ENCODE measurements around the gene RGS9.

RGS9 gene

DNA sequence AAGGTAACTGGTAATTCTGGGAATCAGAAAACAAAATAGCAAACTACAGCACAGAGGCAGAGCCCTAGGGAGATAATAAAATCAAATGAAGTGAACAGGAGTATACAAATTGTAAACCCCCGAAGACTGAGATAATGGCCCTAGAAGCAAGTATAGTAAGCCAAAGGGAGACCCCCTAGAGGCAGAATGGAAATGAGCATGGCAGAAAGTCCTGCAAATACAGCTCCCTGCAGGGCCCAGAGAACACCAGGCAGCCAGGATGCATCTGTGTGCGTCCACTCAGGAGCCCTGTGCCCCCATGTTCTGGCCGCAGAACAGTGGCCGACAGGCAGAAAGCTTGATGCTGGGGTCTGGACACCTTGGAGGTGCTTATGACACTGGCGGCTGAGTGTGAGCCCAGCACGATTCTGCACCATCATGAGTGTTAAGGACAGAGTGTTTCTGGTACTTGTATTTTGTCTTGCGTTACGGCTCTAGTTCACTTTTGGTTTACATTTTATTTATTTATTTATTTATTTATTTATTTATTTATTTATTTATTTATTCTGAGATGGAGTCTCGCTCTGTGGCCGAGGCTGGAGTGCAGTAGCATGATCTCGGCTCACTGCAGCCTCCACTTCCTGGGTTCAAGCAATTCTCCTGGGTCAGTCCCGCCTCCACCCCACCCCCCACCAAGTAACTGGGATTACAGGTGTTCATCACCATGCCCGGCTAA is 48.7 kb downstream of the RGS9 start:
- TF ChIP-seq NFRKB (IDR thresholded peaks at IDR 0.05): no peak
- DNase-seq (ENCODE audit: extremely low spot score): no peak
- CTCF ChIA-PET: no interaction called here
- POLR2A ChIA-PET: no interaction called here

DNA sequence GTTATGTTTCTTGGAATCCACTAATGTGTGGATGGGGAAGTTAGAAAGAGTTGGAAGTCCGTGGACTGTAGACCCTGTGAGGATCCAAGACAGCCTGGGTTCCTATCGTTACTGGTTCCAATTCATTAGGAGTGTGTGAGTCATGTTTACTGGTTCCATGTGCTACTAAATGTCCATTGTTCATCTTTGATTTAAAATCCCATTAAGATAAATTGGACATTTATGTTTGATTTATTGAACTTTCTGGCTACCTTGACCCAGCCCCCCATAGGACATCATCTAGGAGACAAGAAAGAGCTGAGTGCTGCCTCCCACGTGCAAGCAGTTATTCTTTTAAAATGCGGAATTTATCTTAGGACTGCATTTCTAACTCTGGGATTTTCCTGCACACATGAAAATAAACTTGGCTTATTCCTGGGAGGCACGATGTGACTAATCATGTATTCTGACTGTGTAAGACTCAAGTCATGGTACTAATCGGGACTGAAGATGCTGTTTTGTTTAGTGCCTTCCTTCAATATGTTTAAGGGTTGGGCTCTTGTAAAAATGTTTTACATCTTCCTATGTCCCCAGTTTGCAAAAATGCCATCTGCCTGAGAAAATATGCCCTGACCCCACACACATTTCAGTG is 53.4 kb downstream of the RGS9 start:
- ChIA-PET POLR2A (no interaction called here), CTCF (no interaction called here)
- no peak for TF ChIP-seq BHLHE40 (IDR thresholded peaks at IDR 0.05; ENCODE audit: borderline replicate concordance)
- no peak for TF ChIP-seq SP1 (IDR thresholded peaks at IDR 0.05)
- no peak for TF ChIP-seq HDGF (IDR thresholded peaks at IDR 0.05; ENCODE audit: borderline replicate concordance)
- TF ChIP-seq FOXK2 (IDR thresholded peaks at IDR 0.05): no peak
- TF ChIP-seq SUZ12 (IDR thresholded peaks at IDR 0.05): no peak
- TF ChIP-seq LEF1 (IDR thresholded peaks at IDR 0.05; ENCODE audit: borderline replicate concordance): no peak
- DNase-seq (ENCODE audit: extremely low spot score): no peak

DNA sequence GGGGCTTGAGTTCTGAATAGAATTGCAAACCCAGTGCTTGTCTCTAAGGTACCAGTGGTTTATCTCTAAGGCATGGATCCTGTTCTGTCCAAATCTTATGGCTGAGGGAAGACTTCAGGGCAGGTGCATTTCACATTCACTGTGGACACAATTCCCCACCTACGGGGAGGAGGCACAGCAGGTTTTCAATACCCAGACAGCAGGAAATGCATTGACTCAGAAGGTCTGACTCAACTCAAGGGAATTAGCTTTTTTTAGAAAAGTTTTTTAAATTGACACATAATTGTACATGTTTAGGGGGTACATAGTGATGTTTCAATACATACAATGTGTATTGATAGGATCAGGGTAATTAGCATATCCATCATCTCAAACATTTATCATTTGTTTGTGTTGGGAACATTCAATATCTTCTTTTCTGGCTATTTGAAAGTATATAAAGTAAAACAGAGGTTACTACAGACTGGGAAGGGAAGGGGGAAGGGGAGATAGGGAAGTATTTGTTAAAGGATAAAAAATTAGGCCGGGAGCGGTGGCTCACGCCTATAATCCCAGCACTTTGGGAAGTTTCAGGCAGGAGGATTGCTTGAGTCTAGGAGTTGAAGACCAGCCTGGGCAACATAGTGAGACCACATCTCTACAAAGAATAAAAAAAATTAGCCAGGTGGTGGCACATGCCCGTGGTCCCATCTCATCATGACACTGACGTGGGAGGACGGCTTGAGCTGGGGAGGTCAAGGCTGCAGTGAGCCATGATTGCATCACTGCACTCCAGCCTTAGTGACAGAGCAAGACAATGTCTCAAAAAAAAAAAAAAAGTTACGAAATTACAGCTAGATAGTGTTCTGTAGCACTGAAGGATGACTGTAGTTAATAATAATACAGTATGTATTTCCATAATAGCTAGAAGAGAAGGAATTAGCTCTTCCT is 54.9 kb downstream of the RGS9 start:
- DNase-seq (ENCODE audit: extremely low spot score): no peak
- ChIA-PET CTCF (interaction anchor here (0.6 to 1.0 kb wide), 2 partner anchors 91 to 403 kb away, joined by 3 to 6 read pairs; no protein-coding TSS in a partner anchor), POLR2A (no interaction called here)
- TF ChIP-seq HDGF (IDR thresholded peaks at IDR 0.05; ENCODE audit: borderline replicate concordance) (no peak), SP1 (IDR thresholded peaks at IDR 0.05) (no peak), TARDBP (IDR thresholded peaks at IDR 0.05) (no peak), NFRKB (IDR thresholded peaks at IDR 0.05) (no peak), FOXA1 (IDR thresholded peaks at IDR 0.05) (no peak), CTBP1 (IDR thresholded peaks at IDR 0.05; ENCODE audit: borderline replicate concordance) (no peak), LEF1 (IDR thresholded peaks at IDR 0.05; ENCODE audit: borderline replicate concordance) (no peak), ARNT (IDR thresholded peaks at IDR 0.05) (no peak), SUZ12 (IDR thresholded peaks at IDR 0.05) (no peak), FOXK2 (IDR thresholded peaks at IDR 0.05) (no peak), ELF4 (IDR thresholded peaks at IDR 0.05) (no peak), ZNF384 (IDR thresholded peaks at IDR 0.05) (no peak)
- TF ChIP-seq, protein P1, sequence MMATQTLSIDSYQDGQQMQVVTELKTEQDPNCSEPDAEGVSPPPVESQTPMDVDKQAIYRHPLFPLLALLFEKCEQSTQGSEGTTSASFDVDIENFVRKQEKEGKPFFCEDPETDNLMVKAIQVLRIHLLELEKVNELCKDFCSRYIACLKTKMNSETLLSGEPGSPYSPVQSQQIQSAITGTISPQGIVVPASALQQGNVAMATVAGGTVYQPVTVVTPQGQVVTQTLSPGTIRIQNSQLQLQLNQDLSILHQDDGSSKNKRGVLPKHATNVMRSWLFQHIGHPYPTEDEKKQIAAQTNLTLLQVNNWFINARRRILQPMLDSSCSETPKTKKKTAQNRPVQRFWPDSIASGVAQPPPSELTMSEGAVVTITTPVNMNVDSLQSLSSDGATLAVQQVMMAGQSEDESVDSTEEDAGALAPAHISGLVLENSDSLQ (IDR thresholded peaks at IDR 0.05): no peak

DNA sequence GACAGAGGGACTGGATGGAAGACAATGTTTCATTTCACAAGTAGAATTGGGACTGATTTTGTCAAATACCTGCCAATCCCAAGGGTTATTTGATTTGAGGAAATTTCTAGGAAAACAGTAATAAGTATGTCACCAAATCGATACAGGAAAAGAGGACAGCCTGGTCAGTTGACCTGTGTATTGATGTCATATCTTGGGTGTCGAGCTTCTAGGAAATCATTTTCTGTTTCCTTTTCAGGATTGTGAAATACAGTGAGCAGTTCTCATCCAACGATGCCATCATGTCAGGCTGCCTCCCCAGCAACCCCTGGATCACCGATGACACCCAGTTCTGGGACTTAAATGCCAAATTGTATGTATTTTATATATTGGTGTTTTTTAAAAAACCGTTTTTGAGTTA is 56.1 kb downstream of the RGS9 start:
- CTCF ChIA-PET: no interaction called here
- TF ChIP-seq SP1 (IDR thresholded peaks at IDR 0.05) (no peak), TARDBP (IDR thresholded peaks at IDR 0.05) (no peak), FOXM1 (IDR thresholded peaks at IDR 0.05; ENCODE audit: borderline replicate concordance) (no peak), ELF4 (IDR thresholded peaks at IDR 0.05) (no peak), NFRKB (IDR thresholded peaks at IDR 0.05) (no peak)
- POLR2A ChIA-PET: no interaction called here
- no peak for DNase-seq (ENCODE audit: extremely low spot score)

DNA sequence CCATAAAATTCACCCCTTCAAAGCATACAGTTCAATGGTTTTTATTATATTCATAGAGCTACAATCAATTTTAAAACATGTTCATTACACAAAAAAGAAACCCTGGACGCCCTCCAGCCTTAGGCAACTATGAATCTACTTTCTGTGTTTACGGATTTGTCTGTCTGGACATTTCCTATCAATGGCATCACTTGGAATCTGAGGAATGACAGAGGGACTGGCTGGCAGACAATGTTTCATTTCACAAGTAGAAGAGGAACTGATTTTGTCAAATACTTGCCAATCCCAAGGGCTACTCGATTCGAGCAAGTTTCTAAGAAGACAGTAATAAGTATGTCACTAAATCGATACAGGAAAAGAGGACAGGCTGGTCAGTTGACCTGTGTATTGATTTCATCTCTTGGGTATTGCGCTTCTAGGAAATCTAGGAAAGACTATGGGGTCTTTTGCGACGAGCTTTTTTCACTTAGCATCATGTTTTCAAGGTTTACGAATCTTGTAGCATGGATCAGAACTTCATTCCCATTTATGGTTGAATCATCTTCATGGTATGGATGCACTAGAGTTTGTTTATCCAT is 56.6 kb downstream of the RGS9 start:
- TF ChIP-seq ARNT (IDR thresholded peaks at IDR 0.05): no peak
- no peak for TF ChIP-seq SP1 (IDR thresholded peaks at IDR 0.05)
- TF ChIP-seq ZNF384 (IDR thresholded peaks at IDR 0.05): no peak
- no peak for TF ChIP-seq NFRKB (IDR thresholded peaks at IDR 0.05)
- no peak for TF ChIP-seq FOXK2 (IDR thresholded peaks at IDR 0.05)
- TF ChIP-seq FOXA1 (IDR thresholded peaks at IDR 0.05): no peak
- TF ChIP-seq TARDBP (IDR thresholded peaks at IDR 0.05): no peak
- no peak for TF ChIP-seq L3MBTL2 (conservative IDR thresholded peaks at IDR 0.05)
- TF ChIP-seq HDGF (IDR thresholded peaks at IDR 0.05; ENCODE audit: borderline replicate concordance): no peak
- TF ChIP-seq BHLHE40 (IDR thresholded peaks at IDR 0.05; ENCODE audit: borderline replicate concordance): no peak
- TF ChIP-seq CTBP1 (IDR thresholded peaks at IDR 0.05; ENCODE audit: borderline replicate concordance): no peak
- TF ChIP-seq, protein P1 (IDR thresholded peaks at IDR 0.05): no peak
- TF ChIP-seq ELF4 (IDR thresholded peaks at IDR 0.05): no peak
- TF ChIP-seq FOXM1 (IDR thresholded peaks at IDR 0.05; ENCODE audit: borderline replicate concordance): no peak
- no peak for TF ChIP-seq LEF1 (IDR thresholded peaks at IDR 0.05; ENCODE audit: borderline replicate concordance)
- no peak for TF ChIP-seq SUZ12 (IDR thresholded peaks at IDR 0.05)
- CTCF ChIA-PET: no interaction called here
- POLR2A ChIA-PET: no interaction called here
- no peak for DNase-seq (ENCODE audit: extremely low spot score)

DNA sequence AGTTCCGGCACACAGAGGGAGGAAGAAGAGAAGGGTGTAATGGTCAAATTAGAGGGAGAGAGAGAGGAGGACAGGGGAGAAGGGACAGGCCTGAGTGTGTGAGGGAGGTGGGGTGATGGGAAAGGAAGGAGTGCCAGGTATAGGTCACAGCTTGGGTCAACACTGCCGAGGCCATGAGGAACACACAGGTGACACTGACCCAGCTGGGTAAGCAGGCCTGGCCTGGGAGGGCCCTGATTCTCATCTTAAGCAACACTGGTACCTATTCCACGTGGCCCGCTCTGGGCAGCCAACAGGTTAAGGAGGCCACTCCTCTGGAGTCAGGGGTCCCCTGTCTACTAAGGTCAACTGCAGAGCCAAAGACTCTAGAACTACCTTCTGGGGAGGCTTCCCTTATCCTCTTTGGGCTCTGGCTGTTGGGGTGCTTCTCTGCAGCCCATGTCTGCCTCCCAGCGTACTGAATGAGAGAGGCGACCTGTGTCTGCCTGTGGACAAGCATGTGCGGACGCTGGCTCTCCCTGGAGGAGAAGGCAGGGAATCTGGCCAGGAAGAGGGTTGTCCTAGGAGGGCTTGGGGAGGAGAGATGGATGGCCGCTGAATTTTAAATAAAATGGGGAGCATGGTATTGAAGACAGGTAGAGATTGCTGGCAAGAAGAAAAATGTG is 57.6 kb downstream of the RGS9 start:
- TF ChIP-seq L3MBTL2 (conservative IDR thresholded peaks at IDR 0.05) (no peak), ARNT (IDR thresholded peaks at IDR 0.05) (no peak), ELF4 (IDR thresholded peaks at IDR 0.05) (no peak), NFRKB (IDR thresholded peaks at IDR 0.05) (no peak), SP1 (IDR thresholded peaks at IDR 0.05) (no peak), ZNF384 (IDR thresholded peaks at IDR 0.05) (no peak), LEF1 (IDR thresholded peaks at IDR 0.05; ENCODE audit: borderline replicate concordance) (no peak), TARDBP (IDR thresholded peaks at IDR 0.05) (no peak), BHLHE40 (IDR thresholded peaks at IDR 0.05; ENCODE audit: borderline replicate concordance) (no peak), SUZ12 (IDR thresholded peaks at IDR 0.05) (no peak), CTBP1 (IDR thresholded peaks at IDR 0.05; ENCODE audit: borderline replicate concordance) (no peak), FOXK2 (IDR thresholded peaks at IDR 0.05) (no peak)
- ChIA-PET POLR2A (no interaction called here), CTCF (no interaction called here)
- DNase-seq (ENCODE audit: extremely low spot score): no peak

All from HEK293T (cell line).